ENCODE measurements around the gene SEMA3F.
A peak's percentile ranks its signal among the peaks of the same experiment; 100 is the strongest.
"Not testable (repeated sequence)": the region's sequence is repeated elsewhere in the genome, so short reads cannot be mapped to it uniquely, and the experiment has no call there.

SEMA3F gene

GRCh38 chr3:50210510-50211367, 55.6 kb downstream of the SEMA3F start:
- no peak for DNase-seq

DNA sequence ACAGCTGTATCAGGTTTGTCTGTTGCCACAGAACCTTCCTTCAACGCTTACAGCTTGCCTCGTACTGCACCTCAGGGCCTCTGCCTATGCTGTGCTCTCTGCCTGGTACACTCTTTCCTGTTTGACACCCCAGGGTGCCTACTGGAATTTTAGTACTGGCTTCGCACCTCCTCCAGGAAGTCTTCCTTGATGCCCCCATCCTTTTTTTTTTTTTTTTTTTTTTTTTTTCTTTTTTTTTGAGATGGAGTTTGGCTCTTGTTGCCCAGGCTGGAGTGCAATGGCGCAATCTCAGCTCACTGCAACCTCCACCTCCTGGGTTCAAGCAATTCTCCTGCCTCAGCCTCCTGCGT, 56.2 kb downstream of the SEMA3F start:
- not testable (repeated sequence) for DNase-seq

DNA sequence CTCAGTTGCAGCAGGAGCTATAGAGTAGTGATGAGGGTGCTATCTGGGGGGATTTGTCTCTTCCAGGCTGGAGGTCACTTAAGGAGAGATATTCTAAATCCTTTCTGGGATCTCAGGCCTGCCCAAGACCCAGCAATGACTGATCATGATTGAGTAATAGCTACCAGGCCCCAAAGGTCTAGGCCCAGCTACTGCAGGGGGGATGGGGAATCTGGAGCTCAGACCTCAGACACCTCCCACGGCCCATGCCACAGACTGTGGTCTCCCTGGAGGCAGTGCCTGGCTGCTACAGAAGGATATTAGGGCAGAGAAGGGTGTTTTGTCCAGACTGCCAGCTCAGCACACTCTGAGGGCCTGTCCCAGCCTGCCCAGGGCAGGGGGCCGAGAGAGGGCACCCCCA, 56.8 kb downstream of the SEMA3F start:
- DNase-seq, result no peak

DNA sequence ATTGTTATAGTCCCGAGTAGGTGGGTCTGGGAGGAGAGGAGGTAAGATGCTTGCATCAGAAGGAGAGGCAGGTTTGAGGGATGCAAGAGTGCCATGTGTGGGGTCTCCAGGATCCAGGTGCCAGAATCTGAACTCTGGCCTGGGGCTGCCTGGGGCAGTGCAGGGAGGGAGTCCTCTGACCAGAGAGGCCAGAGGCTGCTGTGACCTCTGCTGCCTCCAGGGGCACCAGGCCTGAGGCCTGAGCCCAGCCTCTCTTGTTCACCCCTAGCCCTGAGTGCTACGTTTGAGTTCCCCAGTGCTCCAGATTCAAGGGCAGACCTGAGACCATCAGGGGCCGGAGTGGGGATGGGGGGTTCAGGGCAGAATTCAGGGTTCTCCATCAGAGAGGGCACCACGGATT, 57.4 kb downstream of the SEMA3F start:
- DNase-seq, result peak in 1 of 56 donors; percentile 40

GRCh38 chr3:50212971-50213370, 57.8 kb downstream of the SEMA3F start:
- peak in 3 of 56 donors; percentile 35 to 59 (median 45) for DNase-seq

DNA sequence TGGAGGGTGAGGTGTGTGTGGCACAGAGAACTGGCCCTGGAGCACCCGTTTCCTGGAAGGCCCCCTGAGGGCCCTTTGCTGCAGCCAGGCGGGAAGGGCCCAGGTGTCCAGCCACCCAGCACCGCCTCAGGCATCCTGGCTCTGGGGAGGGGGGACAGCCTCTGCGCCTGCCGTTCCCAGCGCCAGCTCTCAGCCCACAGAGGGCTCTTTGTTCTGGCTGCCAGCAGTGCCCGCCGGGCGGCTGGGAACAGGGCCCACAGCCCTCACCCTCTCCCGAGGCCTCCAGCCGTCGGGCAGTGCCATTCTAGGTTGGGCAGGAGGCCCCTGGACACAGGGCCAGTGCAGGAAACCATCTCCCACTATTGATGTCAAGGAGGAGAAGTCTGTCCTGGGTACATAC, 58.2 kb downstream of the SEMA3F start:
- peak; percentile 33 to 93 (median 86) for DNase-seq

DNA sequence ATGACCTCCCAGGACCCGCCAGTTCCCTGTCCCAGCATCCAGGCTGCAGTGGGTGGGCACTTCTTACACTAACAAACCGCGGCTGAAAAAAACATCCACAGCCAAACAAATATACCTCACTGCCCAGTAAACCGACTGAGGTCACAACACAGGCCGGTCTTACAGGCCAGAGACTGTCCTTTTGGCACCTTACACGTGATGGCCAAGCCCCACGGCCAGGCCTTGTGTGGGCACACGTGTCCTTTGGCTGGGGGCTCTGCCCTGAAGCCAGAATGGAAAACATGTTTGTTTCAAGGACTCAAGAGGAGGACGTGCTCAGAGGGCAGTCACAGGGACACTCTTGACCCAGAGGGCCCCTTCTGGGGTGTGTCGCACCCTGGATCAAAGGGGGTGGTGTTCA, 59.7 kb downstream of the SEMA3F start:
- DNase-seq, result no peak

DNA sequence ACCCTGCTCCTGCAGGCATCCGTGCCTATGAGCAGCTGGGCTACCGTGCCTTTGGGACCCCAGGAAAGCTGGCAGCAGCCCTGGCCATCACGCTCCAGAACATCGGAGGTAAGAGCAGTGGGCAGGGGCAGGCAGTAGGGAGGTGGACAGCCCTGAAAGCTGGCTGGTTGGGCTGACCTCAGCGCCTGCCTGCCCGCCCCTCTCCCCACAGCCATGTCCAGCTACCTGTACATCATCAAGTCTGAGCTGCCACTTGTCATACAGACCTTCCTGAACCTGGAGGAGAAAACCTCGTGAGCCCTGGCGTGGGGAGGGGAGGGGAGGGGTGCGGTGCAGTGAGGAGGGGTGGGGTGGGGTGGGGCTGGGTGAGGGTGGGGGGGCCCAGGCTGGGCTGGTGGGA, 60.4 kb downstream of the SEMA3F start:
- no peak for DNase-seq

DNA sequence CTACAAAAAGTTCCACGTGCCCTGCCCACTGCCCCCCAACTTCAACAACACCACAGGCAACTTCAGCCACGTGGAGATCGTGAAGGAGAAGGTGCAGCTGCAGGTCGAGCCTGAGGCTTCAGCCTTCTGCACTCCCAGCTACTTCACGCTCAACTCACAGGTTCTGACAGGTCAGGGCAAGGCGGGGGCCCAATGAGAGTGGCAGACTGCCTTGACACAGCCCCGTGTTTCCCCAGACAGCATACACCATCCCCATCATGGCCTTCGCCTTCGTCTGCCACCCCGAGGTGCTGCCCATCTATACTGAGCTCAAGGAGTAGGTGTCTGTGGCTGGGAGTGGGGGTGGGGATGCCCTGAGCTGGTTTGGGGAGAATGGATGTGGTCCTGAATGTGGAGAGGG, 62.6 kb downstream of the SEMA3F start:
- no peak for DNase-seq

GRCh38 chr3:50218448-50218847, 63.3 kb downstream of the SEMA3F start:
- DNase-seq, result no peak

- no peak for DNase-seq
These were observed 64.2 kb downstream of the SEMA3F start for GRCh38 chr3:50219285-50219684.

- DNase-seq, result peak in 5 of 56 donors; percentile 7 to 28 (median 18)
These were observed 65.0 kb downstream of the SEMA3F start for GRCh38 chr3:50220109-50220508.

GRCh38 chr3:50221051-50221410, 65.9 kb downstream of the SEMA3F start:
- no peak for DNase-seq

DNA sequence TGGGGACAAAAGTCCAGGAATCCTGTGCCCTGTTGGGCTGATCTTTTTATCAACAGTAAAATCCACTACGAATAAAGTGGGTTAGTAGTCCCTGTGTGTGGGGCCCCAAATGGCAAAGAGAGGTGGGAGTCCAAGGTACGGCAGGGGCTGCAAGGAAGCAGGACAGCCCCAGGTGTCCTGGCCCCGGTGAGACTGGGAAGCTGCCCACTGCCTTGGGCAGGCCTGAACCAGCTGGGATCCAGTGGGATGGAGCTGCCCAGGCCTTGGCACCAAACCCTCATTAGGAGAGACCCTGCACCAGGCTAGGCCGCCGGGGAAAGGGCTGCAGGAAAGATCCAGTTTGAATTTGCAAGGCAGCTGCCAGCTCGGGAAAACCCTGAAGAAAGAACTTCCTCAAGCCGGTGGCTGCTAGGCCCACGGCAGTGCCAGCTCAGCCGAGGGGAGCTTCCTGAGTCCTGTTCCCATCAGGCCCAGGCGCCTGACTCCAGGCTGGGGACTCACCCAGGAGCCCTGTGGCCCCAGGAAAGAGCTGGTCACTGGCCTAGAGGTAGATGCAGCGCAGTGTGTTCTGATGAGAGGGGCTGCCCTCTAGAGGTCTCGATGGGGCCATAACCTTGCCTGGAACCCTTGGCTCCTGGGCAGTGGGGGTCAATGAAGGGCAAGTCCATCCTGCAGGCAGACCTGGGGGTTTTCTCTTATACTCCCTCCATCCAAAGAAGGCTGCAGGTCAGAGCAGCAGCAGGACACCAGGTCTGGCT, 66.5 kb downstream of the SEMA3F start:
- peak in 20 of 56 donors; percentile 10 to 51 (median 29) for DNase-seq

DNA sequence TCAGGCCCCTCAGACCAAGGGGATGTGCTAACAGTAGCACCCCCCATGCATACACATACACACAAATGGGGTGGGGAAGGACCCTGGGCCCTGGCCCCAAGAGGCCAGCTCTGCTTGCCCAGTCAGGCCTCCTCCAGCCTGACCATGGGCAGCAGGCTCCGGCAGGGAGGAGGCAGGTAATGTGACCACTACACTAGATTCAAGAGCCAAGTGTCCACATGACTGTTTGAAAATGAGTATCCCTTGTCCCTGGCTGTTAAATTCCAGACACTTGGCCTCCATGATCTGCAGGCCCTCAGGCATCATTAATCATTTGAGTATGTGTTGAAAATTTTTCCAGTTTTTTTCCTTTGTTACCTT, 67.0 kb downstream of the SEMA3F start:
- no peak for DNase-seq

DNA sequence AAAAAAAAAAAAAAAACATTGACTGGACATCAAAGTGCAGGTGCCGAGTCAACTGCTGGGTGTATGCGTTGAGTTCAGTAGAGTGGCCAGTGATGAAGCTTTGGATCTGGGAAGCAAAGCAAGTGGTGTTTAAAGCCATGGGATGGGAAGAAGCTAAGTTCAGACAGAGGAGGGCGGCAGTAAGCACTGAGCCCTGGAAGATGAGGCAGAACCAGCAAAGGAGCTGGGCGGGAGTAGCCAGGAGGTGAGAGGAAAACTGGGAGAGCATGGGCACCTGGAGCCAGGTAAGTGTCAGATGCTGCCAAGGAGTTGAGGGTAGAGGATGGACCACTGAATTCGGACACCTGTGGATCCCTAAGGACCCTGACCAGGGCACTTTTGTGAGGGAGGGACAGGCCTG, 69.5 kb downstream of the SEMA3F start:
- no peak for DNase-seq

DNA sequence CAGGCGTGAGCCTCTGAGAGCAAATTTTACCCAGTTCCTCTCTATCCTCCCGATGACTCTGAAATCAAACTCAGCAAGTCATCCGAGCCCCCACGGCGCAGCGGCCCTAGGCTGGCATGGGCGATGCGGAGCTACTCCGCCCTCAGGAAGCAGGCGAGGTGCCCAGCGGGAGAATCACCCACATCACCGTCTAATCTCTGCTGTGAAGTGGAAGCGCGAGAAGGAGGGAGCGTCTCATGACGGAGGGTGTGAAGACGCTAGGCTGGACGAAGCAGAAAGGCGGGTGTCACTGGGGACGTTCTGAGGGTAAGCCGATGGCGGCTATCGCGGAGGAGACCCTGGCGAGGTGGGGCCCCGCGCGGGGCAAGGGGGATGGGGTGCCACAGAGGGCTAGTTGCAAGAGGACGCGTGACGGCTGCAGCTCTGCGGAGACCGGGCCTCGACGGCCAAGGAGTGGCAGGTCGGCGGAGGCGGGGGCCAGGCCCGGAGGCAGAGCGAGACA, 71.8 kb downstream of the SEMA3F start:
- peak in 15 of 56 donors; percentile 44 to 81 (median 62) for DNase-seq

DNA sequence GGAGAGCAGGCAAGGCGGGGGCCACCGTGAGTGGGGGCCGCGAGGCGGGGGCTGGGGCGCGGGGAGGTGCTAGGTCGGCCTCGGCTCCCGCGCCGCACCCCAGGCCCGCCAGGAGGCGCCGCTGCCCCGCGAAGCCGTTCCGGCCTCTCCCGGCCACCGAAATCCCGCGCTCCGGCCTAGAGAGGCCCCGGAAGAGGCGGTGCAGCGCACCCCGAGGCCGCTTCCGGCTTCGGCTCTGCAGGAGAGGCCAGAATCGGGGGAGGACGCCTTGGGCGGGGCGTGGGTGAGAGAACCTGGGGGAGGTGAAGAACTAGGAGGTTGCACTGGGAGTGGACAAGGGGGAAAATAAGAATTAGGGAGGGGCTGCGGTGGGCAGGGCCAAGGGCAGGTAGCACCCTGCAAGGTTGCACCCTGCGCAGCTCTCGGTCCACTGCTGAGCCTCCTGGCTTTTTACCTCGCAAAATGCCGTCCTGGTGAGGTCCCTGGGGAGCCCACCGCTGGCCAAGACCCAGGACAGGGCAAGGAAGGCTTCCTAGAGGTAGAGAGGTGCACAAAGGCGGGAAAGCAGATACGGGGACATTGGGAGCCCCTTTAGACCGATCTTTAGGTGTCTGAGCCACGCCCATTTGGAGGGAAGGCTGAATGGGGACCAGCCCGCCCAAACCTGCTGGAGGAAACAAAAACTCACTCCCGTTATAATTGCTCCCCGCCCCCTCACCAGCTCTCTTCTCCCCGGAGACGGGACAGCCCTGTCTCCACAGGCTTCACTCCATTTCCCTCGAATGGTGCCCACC, 72.5 kb downstream of the SEMA3F start:
- peak in 54 of 56 donors; percentile 51 to 95 (median 80) for DNase-seq

DNA sequence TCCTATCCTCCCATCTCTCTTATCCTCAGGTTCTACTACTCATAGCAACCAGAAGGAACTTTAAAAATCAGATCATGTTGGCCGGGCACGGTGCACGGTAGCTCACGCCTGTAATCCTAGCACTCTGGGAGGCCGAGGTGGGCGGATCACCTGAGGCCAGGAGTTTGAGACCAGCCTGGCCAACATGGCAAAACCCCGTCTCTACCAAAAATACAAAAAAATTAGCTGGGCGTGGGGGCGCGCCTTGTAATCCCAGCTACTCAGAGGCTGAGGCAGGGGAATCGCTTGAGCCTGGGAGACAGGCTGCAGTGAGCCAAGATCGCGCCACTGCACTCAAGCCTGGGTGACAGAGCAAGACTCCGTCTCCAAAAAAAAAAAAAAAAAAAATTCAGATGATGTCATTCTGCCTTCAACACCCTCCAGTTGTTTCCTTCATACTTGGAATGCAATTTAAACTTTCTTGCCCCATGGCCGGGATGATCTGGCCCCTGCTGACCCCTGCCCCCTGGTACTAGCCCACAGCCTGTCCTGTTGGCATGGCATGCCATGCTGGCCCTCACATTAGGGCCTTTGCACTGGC, 73.2 kb downstream of the SEMA3F start:
- not testable (repeated sequence) for DNase-seq

DNA sequence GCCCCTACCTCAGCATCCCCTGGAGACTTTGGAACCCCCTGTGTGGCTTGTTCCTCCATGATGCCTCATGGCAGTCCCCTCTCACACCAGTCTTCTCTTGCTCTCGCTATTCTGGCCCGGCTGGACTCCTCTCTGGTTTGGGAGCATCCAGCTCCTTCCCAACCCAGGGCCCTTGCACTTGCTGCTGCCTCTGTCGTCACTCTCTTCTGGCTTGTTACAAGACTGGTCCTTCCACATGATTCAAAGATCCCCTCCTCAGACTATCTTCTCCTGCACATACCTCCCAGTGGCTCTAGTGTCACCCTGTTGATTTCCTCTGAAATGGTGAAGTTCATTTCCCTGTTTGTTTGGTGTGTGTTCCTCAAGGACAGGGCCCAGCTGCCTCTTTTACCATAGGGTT, 74.4 kb downstream of the SEMA3F start:
- no peak for DNase-seq

DNA sequence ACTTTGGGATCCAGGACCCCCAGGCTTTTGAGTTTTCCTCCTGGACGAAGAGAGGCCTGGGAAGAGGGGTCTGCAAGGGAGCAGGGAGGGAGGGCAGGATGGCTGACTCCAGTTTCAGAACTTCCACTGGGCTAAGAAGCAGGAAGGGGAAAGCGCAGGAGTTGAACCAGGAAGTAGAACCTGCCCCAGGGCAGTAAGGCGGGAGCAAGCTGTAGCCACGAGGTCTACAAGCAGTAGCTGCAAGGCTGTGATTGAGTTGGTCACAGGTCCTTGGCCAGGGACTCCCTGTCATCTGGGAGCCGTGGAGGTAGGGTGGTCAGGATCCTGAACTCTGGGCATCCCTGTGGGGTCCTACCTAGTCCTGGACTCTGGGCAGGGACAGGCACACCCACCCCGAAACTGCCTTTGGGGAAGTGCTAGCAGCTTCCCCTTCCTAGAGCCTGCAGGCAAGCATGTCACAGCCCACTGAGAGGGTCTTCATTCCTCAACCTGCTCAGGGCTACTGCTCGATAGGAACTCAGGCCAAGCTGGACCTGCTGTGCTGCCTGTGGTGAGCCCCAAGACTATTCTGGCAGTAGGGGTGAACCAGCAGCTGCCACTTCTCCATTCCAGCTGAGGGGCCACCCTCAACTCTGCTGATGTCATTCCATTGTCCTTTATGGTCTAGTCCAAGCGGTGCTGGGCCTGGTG, 75.1 kb downstream of the SEMA3F start:
- peak in 7 of 56 donors; percentile 4 to 55 (median 18) for DNase-seq

Measured in nucleus accumbens (tissue), 56 donors.